ENCODE data around the gene PRSS27.

Gene PRSS27

GRCh38 chr16:2708955-2709587 is 11.0 kb downstream of the PRSS27 start:
- no peak for DNase-seq (ENCODE audit: low read depth)

GRCh38 chr16:2708290-2708639 is 11.8 kb downstream of the PRSS27 start:
- no peak for DNase-seq (ENCODE audit: low read depth)

GRCh38 chr16:2707368-2708289 is 12.4 kb downstream of the PRSS27 start:
- DNase-seq (ENCODE audit: low read depth), result no peak

GRCh38 chr16:2706611-2707311 is 13.3 kb downstream of the PRSS27 start:
- DNase-seq (ENCODE audit: low read depth), result no peak

GRCh38 chr16:2706085-2706484 is 13.9 kb downstream of the PRSS27 start:
- no peak for DNase-seq (ENCODE audit: low read depth)

- DNase-seq (ENCODE audit: low read depth), result no peak
These were observed 14.7 kb downstream of the PRSS27 start for GRCh38 chr16:2705351-2705750.

- DNase-seq (ENCODE audit: low read depth), result no peak
These were observed 15.1 kb downstream of the PRSS27 start for GRCh38 chr16:2704983-2705275.

- no peak for DNase-seq (ENCODE audit: low read depth)
These were observed 15.7 kb downstream of the PRSS27 start for GRCh38 chr16:2704166-2704982.

GRCh38 chr16:2702871-2703745 is 16.9 kb downstream of the PRSS27 start:
- DNase-seq (ENCODE audit: low read depth), result no peak

- no peak for DNase-seq (ENCODE audit: low read depth)
These were observed 17.6 kb downstream of the PRSS27 start for GRCh38 chr16:2702438-2702825.

- DNase-seq (ENCODE audit: low read depth), result no peak
These were observed 18.1 kb downstream of the PRSS27 start for GRCh38 chr16:2701713-2702437.

- no peak for DNase-seq (ENCODE audit: low read depth)
These were observed 18.8 kb downstream of the PRSS27 start for GRCh38 chr16:2701272-2701671.

GRCh38 chr16:2700786-2701185 is 19.2 kb downstream of the PRSS27 start:
- no peak for DNase-seq (ENCODE audit: low read depth)

- no peak for DNase-seq (ENCODE audit: low read depth)
These were observed 20.0 kb downstream of the PRSS27 start for GRCh38 chr16:2699791-2700600.

GRCh38 chr16:2698965-2699750 is 20.9 kb downstream of the PRSS27 start:
- DNase-seq (ENCODE audit: low read depth), result no peak

- no peak for DNase-seq (ENCODE audit: low read depth)
These were observed 21.7 kb downstream of the PRSS27 start for GRCh38 chr16:2698103-2698870.

- DNase-seq (ENCODE audit: low read depth), result no peak
These were observed 22.5 kb downstream of the PRSS27 start for GRCh38 chr16:2697401-2697948.

All from fibroblast of the conjunctiva (primary cell).